ENCODE measurements around the gene SLCO3A1.
A peak's percentile ranks its signal among the peaks of the same experiment; 100 is the strongest.

SLCO3A1 gene

GRCh38 chr15:92151741-92152140, 298.2 kb downstream of the SLCO3A1 start:
- DNase-seq (ENCODE audit: extremely low read depth in 1 of 2, low read depth in 1 of 2) = no peak

- no peak for DNase-seq (ENCODE audit: extremely low read depth in 1 of 2, low read depth in 1 of 2)
Measured at GRCh38 chr15:92152983-92153382, 299.5 kb downstream of the SLCO3A1 start.

GRCh38 chr15:92153620-92154019, 300.1 kb downstream of the SLCO3A1 start:
- DNase-seq (ENCODE audit: extremely low read depth in 1 of 2, low read depth in 1 of 2) = no peak

- no peak for DNase-seq (ENCODE audit: extremely low read depth in 1 of 2, low read depth in 1 of 2)
Measured at GRCh38 chr15:92155934-92156333, 302.4 kb downstream of the SLCO3A1 start.

GRCh38 chr15:92157666-92158298, 304.3 kb downstream of the SLCO3A1 start:
- DNase-seq (ENCODE audit: extremely low read depth in 1 of 2, low read depth in 1 of 2) = no peak

- DNase-seq (ENCODE audit: extremely low read depth in 1 of 2, low read depth in 1 of 2) = peak in 1 of 2 donors; percentile 34
Measured at GRCh38 chr15:92158426-92158825, 304.9 kb downstream of the SLCO3A1 start.

- no peak for DNase-seq (ENCODE audit: extremely low read depth in 1 of 2, low read depth in 1 of 2)
Measured at GRCh38 chr15:92159481-92159880, 306.0 kb downstream of the SLCO3A1 start.

GRCh38 chr15:92159906-92160841, 306.7 kb downstream of the SLCO3A1 start:
- no peak for DNase-seq (ENCODE audit: extremely low read depth in 1 of 2, low read depth in 1 of 2)

GRCh38 chr15:92161039-92161670, 307.6 kb downstream of the SLCO3A1 start:
- no peak for DNase-seq (ENCODE audit: extremely low read depth in 1 of 2, low read depth in 1 of 2)

GRCh38 chr15:92162657-92163056, 309.1 kb downstream of the SLCO3A1 start:
- DNase-seq (ENCODE audit: extremely low read depth in 1 of 2, low read depth in 1 of 2) = no peak

GRCh38 chr15:92163641-92164040, 310.1 kb downstream of the SLCO3A1 start:
- DNase-seq (ENCODE audit: extremely low read depth in 1 of 2, low read depth in 1 of 2) = no peak

GRCh38 chr15:92164327-92165000, 311.0 kb downstream of the SLCO3A1 start:
- no peak for DNase-seq (ENCODE audit: extremely low read depth in 1 of 2, low read depth in 1 of 2)

- no peak for DNase-seq (ENCODE audit: extremely low read depth in 1 of 2, low read depth in 1 of 2)
Measured at GRCh38 chr15:92165001-92165346, 311.5 kb downstream of the SLCO3A1 start.

- DNase-seq (ENCODE audit: extremely low read depth in 1 of 2, low read depth in 1 of 2) = no peak
Measured at GRCh38 chr15:92166029-92166428, 312.5 kb downstream of the SLCO3A1 start.

- no peak for DNase-seq (ENCODE audit: extremely low read depth in 1 of 2, low read depth in 1 of 2)
Measured at GRCh38 chr15:92166751-92167405, 313.4 kb downstream of the SLCO3A1 start.

- DNase-seq (ENCODE audit: extremely low read depth in 1 of 2, low read depth in 1 of 2) = no peak
Measured at GRCh38 chr15:92167451-92167850, 313.9 kb downstream of the SLCO3A1 start.

GRCh38 chr15:92168066-92168683, 314.7 kb downstream of the SLCO3A1 start:
- DNase-seq (ENCODE audit: extremely low read depth in 1 of 2, low read depth in 1 of 2) = no peak

GRCh38 chr15:92170897-92171296, 317.4 kb downstream of the SLCO3A1 start:
- no peak for DNase-seq (ENCODE audit: extremely low read depth in 1 of 2, low read depth in 1 of 2)

- DNase-seq (ENCODE audit: extremely low read depth in 1 of 2, low read depth in 1 of 2) = no peak
Measured at GRCh38 chr15:92178911-92179310, 325.4 kb downstream of the SLCO3A1 start.

GRCh38 chr15:92184142-92184541, 330.6 kb downstream of the SLCO3A1 start:
- DNase-seq (ENCODE audit: extremely low read depth in 1 of 2, low read depth in 1 of 2) = no peak
